HEK293 (cell line): ENCODE results near the gene FCRL1.

Source experiments
- CTCF ChIA-PET: fragments of 350-600 bp; formaldehyde crosslinking; extraction: SDS; loops from one replicate; lab custom pipeline; 2021; ENCODE audit warnings: antibody characterized with exemption; lab: Yijun Ruan, JAX
- POLR2A ChIA-PET: fragments of 300-600 bp; formaldehyde crosslinking; extraction: SDS; loops from one replicate; lab custom pipeline; 2020; ENCODE audit warnings: antibody characterized with exemption, inconsistent platforms; lab: Yijun Ruan, JAX
- H3K27ac ChIP-seq: fragments of 200-500 bp; sonication (Bioruptor generic); 2 replicates; pipeline ENCODE4 v1.5.1; 2014; ENCODE audit warnings: low read depth, low read length, control low read depth, inconsistent platforms; ENCODE audit errors: extremely low read depth
- H3K36me3 ChIP-seq, 2 experiments: fragments of 200-500 bp in 1 of 2; sonication (Bioruptor generic) in 1 of 2; 1 replicate in 1 of 2; 2 replicates in 1 of 2; pipeline ENCODE4 v1.5.1; 2014 to 2017; ENCODE audit warnings: inconsistent platforms in 2 of 2, low read length in 2 of 2; ENCODE audit not compliant: control insufficient read depth in 2 of 2, insufficient read depth in 1 of 2
- H3K4me1 ChIP-seq: fragments of 200-500 bp; sonication (Bioruptor generic); 2 replicates; pipeline ENCODE4 v1.5.1; 2014; ENCODE audit warnings: mild to moderate bottlenecking, low read length, inconsistent platforms; ENCODE audit not compliant: control insufficient read depth, insufficient read depth
- H3K4me3 ChIP-seq: 2 replicates; pipeline ENCODE4 v1.5.1; 2011; ENCODE audit warnings: low read depth, mild to moderate bottlenecking, control low read depth, low read length, moderate library complexity
- H3K9me3 ChIP-seq: fragments of 200-500 bp; sonication (Bioruptor generic); 2 replicates; pipeline ENCODE4 v1.5.1; 2014; ENCODE audit warnings: low read depth, low read length, inconsistent platforms; ENCODE audit not compliant: control insufficient read depth, insufficient read depth
- KLF1 ChIP-seq: fragments of 450-650 bp; formaldehyde crosslinking; IDR thresholded peaks from 2 replicates; pipeline ENCODE4 v1.5.1; 2016; ENCODE audit warnings: missing biosample characterization, missing genetic modification characterization
- KLF7 ChIP-seq: fragments of 450-650 bp; formaldehyde crosslinking; IDR thresholded peaks from 2 replicates; pipeline ENCODE4 v1.5.1; 2016; ENCODE audit warnings: missing biosample characterization, missing genetic modification characterization, borderline replicate concordance
- KLF8 ChIP-seq: fragments of 450-650 bp; formaldehyde crosslinking; IDR thresholded peaks from 2 replicates; pipeline ENCODE4 v1.5.1; 2016; ENCODE audit warnings: missing biosample characterization, missing genetic modification characterization
- OSR2 ChIP-seq: fragments of 450-650 bp; formaldehyde crosslinking; IDR thresholded peaks from 2 replicates; pipeline ENCODE4 v1.5.1; 2016; ENCODE audit warnings: missing biosample characterization, missing genetic modification characterization
- SCRT2 ChIP-seq: fragments of 450-650 bp; formaldehyde crosslinking; IDR thresholded peaks from 2 replicates; pipeline ENCODE4 v1.5.1; 2016; ENCODE audit warnings: missing biosample characterization, missing genetic modification characterization
- SP7 ChIP-seq: fragments of 450-650 bp; formaldehyde crosslinking; IDR thresholded peaks from 2 replicates; pipeline ENCODE4 v1.5.1; 2016; ENCODE audit warnings: missing biosample characterization, missing genetic modification characterization
- ZNF10 ChIP-seq: fragments of 450-650 bp; formaldehyde crosslinking; IDR thresholded peaks from 2 replicates; pipeline ENCODE4 v1.5.1; 2017; ENCODE audit warnings: missing biosample characterization, missing genetic modification characterization
- ZNF140 ChIP-seq: fragments of 450-650 bp; formaldehyde crosslinking; IDR thresholded peaks from 2 replicates; pipeline ENCODE4 v1.5.1; 2016; ENCODE audit warnings: missing biosample characterization, missing genetic modification characterization
- ZNF23 ChIP-seq: fragments of 450-650 bp; formaldehyde crosslinking; IDR thresholded peaks from 2 replicates; pipeline ENCODE4 v1.5.1; 2016; ENCODE audit warnings: missing biosample characterization, missing genetic modification characterization, borderline replicate concordance
- ZNF335 ChIP-seq: fragments of 450-650 bp; formaldehyde crosslinking; conservative IDR thresholded peaks from 2 replicates; pipeline ENCODE4 v1.5.1; 2016; ENCODE audit warnings: missing biosample characterization, missing genetic modification characterization
- ZNF354C ChIP-seq: fragments of 450-650 bp; formaldehyde crosslinking; IDR thresholded peaks from 2 replicates; pipeline ENCODE4 v1.5.1; 2016; ENCODE audit warnings: missing biosample characterization, missing genetic modification characterization, low read depth, borderline replicate concordance
- ZNF394 ChIP-seq: fragments of 450-650 bp; formaldehyde crosslinking; IDR thresholded peaks from 2 replicates; pipeline ENCODE4 v1.5.1; 2016; ENCODE audit warnings: missing biosample characterization, missing genetic modification characterization, mild to moderate bottlenecking, moderate library complexity, borderline replicate concordance
- ZNF521 ChIP-seq: fragments of 450-650 bp; formaldehyde crosslinking; IDR thresholded peaks from 2 replicates; pipeline ENCODE4 v1.5.1; 2017; ENCODE audit warnings: missing biosample characterization, mild to moderate bottlenecking, missing genetic modification characterization
- ZNF529 ChIP-seq: fragments of 450-650 bp; formaldehyde crosslinking; IDR thresholded peaks from 2 replicates; pipeline ENCODE4 v1.5.1; 2017; ENCODE audit warnings: missing genetic modification characterization, missing biosample characterization; ENCODE audit not compliant: insufficient replicate concordance
- ZNF544 ChIP-seq: fragments of 450-650 bp; formaldehyde crosslinking; IDR thresholded peaks from 2 replicates; pipeline ENCODE4 v1.5.0; 2017; ENCODE audit warnings: missing biosample characterization, missing genetic modification characterization
- ZNF555 ChIP-seq: fragments of 450-650 bp; formaldehyde crosslinking; conservative IDR thresholded peaks from 2 replicates; pipeline ENCODE4 v1.5.1; 2017; ENCODE audit warnings: missing biosample characterization, mild to moderate bottlenecking, missing genetic modification characterization, inconsistent platforms
- ZNF585B ChIP-seq: fragments of 450-650 bp; formaldehyde crosslinking; IDR thresholded peaks from 2 replicates; pipeline ENCODE4 v1.5.1; 2016; ENCODE audit warnings: missing biosample characterization, missing genetic modification characterization
- ZNF600 ChIP-seq: fragments of 450-650 bp; formaldehyde crosslinking; IDR thresholded peaks from 2 replicates; pipeline ENCODE4 v1.5.1; 2016; ENCODE audit warnings: missing biosample characterization, missing genetic modification characterization
- ZNF654 ChIP-seq: fragments of 450-650 bp; formaldehyde crosslinking; IDR thresholded peaks from 2 replicates; pipeline ENCODE4 v1.5.1; 2016; ENCODE audit warnings: low read depth, missing biosample characterization, missing genetic modification characterization
- ZNF830 ChIP-seq: fragments of 450-650 bp; IDR thresholded peaks from 2 replicates; pipeline ENCODE4 v1.5.0; 2018; ENCODE audit warnings: missing biosample characterization, missing genetic modification characterization, low read depth, mild to moderate bottlenecking, moderate library complexity
- TF ChIP-seq, protein P1 (sequence below): fragments of 450-650 bp; formaldehyde crosslinking; IDR thresholded peaks from 2 replicates; pipeline ENCODE4 v1.5.1; 2016; ENCODE audit warnings: missing biosample characterization, missing genetic modification characterization
- TF ChIP-seq, protein P2 (sequence below): fragments of 450-650 bp; formaldehyde crosslinking; IDR thresholded peaks from 2 replicates; pipeline ENCODE4 v1.5.1; 2016; ENCODE audit warnings: missing biosample characterization, missing genetic modification characterization
- TF ChIP-seq, protein P3 (sequence below): fragments of 450-650 bp; formaldehyde crosslinking; IDR thresholded peaks from 2 replicates; pipeline ENCODE4 v1.5.1; 2017; ENCODE audit warnings: missing biosample characterization, missing genetic modification characterization
- TF ChIP-seq, protein P4 (sequence below): fragments of 450-650 bp; formaldehyde crosslinking; IDR thresholded peaks from 2 replicates; pipeline ENCODE4 v1.5.1; 2016; ENCODE audit warnings: missing biosample characterization, missing genetic modification characterization
- TF ChIP-seq, protein P5 (sequence below): fragments of 450-650 bp; formaldehyde crosslinking; IDR thresholded peaks from 2 replicates; pipeline ENCODE4 v1.5.1; 2016; ENCODE audit warnings: missing biosample characterization, missing genetic modification characterization

FCRL1 gene

DNA sequence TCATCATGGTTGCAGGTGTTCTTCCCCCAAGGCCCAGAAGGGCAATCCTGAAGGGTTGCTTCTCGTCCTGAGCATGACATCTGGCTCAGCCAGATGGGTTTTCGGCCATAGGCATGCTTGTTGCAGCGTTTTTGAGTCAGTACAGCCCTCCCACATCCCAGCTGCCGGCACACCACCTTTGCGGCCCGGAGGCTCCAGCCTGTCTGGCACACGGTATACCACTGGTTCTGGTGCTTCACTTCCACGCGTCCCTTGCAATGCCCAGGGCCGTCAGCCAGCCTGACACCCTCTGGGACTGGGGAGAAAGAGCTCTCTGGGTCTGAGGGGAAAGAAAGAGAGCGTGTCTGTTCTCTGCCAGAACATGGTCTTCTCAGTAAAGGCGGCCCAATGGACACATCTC is 14.5 kb upstream of the FCRL1 start:
- CTCF ChIA-PET, result no interaction called here
- TF ChIP-seq SP7 (tag by site-specific recombination) (no peak), ZNF521 (no peak), ZNF555 (tag by site-specific recombination) (no peak), SCRT2 (tag by site-specific recombination) (no peak), ZNF830 (tag by site-specific recombination) (no peak), KLF7 (tag by site-specific recombination) (no peak), ZNF354C (tag by site-specific recombination) (no peak), KLF8 (tag by site-specific recombination) (no peak), ZNF654 (no peak), ZNF544 (no peak)
- TF ChIP-seq, protein P1, sequence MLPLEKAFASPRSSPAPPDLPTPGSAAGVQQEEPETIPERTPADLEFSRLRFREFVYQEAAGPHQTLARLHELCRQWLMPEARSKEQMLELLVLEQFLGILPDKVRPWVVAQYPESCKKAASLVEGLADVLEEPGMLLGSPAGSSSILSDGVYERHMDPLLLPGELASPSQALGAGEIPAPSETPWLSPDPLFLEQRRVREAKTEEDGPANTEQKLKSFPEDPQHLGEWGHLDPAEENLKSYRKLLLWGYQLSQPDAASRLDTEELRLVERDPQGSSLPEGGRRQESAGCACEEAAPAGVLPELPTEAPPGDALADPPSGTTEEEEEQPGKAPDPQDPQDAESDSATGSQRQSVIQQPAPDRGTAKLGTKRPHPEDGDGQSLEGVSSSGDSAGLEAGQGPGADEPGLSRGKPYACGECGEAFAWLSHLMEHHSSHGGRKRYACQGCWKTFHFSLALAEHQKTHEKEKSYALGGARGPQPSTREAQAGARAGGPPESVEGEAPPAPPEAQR (tag by site-specific recombination), result no peak
- H3K36me3 ChIP-seq, result no peaks in the 10 kb centered on the region
- POLR2A ChIA-PET, result no interaction called here
- no peak overlapping the region for H3K27ac ChIP-seq
- no peaks in the 10 kb centered on the region for H3K9me3 ChIP-seq
- H3K4me3 ChIP-seq, result no peak overlapping the region
- H3K4me1 ChIP-seq, result no peaks in the 10 kb centered on the region

DNA sequence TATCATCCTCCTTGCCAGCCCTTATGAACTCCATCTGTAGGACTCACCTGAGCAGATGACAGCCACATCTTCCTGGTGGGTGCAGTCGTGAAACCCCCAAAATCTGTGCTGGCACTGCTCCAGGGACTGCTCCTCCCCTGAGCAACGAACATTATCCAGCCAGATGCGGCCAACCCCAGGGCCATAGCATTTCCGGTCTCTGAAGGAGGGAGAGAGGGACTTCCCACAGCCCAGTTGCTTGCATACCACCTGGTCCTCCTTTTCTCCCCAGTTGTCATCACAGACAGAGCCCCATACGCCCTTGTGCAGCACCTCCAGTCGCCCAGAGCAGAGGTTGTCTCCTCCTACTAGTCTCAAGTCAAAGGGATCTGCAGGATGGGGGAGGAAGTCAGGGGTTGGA is 13.2 kb upstream of the FCRL1 start:
- CTCF ChIA-PET, result no interaction called here
- TF ChIP-seq ZNF335 (tag by site-specific recombination) (no peak), ZNF544 (no peak), ZNF600 (no peak), ZNF10 (tag by site-specific recombination) (no peak), ZNF585B (tag by site-specific recombination) (no peak), ZNF140 (tag by site-specific recombination) (no peak), KLF1 (tag by site-specific recombination) (no peak), ZNF394 (tag by site-specific recombination) (no peak), ZNF23 (tag by site-specific recombination) (no peak), OSR2 (tag by site-specific recombination) (no peak), ZNF555 (tag by site-specific recombination) (no peak), ZNF529 (no peak)
- TF ChIP-seq, protein P2, sequence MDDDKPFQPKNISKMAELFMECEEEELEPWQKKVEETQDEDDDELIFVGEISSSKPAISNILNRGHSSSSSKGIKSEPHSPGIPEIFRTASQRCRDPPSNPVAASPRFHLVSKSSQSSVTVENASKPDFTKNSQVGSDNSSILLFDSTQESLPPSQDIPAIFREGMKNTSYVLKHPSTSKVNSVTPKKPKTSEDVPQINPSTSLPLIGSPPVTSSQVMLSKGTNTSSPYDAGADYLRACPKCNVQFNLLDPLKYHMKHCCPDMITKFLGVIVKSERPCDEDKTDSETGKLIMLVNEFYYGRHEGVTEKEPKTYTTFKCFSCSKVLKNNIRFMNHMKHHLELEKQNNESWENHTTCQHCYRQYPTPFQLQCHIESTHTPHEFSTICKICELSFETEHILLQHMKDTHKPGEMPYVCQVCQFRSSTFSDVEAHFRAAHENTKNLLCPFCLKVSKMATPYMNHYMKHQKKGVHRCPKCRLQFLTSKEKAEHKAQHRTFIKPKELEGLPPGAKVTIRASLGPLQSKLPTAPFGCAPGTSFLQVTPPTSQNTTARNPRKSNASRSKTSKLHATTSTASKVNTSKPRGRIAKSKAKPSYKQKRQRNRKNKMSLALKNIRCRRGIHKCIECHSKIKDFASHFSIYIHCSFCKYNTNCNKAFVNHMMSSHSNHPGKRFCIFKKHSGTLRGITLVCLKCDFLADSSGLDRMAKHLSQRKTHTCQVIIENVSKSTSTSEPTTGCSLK, result no peak
- TF ChIP-seq, protein P3, sequence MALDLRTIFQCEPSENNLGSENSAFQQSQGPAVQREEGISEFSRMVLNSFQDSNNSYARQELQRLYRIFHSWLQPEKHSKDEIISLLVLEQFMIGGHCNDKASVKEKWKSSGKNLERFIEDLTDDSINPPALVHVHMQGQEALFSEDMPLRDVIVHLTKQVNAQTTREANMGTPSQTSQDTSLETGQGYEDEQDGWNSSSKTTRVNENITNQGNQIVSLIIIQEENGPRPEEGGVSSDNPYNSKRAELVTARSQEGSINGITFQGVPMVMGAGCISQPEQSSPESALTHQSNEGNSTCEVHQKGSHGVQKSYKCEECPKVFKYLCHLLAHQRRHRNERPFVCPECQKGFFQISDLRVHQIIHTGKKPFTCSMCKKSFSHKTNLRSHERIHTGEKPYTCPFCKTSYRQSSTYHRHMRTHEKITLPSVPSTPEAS (tag by site-specific recombination), result no peak
- TF ChIP-seq, protein P4, sequence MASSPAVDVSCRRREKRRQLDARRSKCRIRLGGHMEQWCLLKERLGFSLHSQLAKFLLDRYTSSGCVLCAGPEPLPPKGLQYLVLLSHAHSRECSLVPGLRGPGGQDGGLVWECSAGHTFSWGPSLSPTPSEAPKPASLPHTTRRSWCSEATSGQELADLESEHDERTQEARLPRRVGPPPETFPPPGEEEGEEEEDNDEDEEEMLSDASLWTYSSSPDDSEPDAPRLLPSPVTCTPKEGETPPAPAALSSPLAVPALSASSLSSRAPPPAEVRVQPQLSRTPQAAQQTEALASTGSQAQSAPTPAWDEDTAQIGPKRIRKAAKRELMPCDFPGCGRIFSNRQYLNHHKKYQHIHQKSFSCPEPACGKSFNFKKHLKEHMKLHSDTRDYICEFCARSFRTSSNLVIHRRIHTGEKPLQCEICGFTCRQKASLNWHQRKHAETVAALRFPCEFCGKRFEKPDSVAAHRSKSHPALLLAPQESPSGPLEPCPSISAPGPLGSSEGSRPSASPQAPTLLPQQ (tag by site-specific recombination), result no peak
- TF ChIP-seq, protein P5, sequence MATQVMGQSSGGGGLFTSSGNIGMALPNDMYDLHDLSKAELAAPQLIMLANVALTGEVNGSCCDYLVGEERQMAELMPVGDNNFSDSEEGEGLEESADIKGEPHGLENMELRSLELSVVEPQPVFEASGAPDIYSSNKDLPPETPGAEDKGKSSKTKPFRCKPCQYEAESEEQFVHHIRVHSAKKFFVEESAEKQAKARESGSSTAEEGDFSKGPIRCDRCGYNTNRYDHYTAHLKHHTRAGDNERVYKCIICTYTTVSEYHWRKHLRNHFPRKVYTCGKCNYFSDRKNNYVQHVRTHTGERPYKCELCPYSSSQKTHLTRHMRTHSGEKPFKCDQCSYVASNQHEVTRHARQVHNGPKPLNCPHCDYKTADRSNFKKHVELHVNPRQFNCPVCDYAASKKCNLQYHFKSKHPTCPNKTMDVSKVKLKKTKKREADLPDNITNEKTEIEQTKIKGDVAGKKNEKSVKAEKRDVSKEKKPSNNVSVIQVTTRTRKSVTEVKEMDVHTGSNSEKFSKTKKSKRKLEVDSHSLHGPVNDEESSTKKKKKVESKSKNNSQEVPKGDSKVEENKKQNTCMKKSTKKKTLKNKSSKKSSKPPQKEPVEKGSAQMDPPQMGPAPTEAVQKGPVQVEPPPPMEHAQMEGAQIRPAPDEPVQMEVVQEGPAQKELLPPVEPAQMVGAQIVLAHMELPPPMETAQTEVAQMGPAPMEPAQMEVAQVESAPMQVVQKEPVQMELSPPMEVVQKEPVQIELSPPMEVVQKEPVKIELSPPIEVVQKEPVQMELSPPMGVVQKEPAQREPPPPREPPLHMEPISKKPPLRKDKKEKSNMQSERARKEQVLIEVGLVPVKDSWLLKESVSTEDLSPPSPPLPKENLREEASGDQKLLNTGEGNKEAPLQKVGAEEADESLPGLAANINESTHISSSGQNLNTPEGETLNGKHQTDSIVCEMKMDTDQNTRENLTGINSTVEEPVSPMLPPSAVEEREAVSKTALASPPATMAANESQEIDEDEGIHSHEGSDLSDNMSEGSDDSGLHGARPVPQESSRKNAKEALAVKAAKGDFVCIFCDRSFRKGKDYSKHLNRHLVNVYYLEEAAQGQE (tag by site-specific recombination), result no peak

More for the DNA sequence above, 13.2 kb upstream of the FCRL1 start:
- POLR2A ChIA-PET, result no interaction called here
- Histone ChIP-seq H3K4me1 (no peaks in the 10 kb centered on the region), H3K4me3 (no peak overlapping the region), H3K27ac (no peak overlapping the region), H3K36me3 (no peaks in the 10 kb centered on the region), H3K9me3 (no peaks in the 10 kb centered on the region)
